ENCODE data around the gene MATK.

The MATK gene

DNA sequence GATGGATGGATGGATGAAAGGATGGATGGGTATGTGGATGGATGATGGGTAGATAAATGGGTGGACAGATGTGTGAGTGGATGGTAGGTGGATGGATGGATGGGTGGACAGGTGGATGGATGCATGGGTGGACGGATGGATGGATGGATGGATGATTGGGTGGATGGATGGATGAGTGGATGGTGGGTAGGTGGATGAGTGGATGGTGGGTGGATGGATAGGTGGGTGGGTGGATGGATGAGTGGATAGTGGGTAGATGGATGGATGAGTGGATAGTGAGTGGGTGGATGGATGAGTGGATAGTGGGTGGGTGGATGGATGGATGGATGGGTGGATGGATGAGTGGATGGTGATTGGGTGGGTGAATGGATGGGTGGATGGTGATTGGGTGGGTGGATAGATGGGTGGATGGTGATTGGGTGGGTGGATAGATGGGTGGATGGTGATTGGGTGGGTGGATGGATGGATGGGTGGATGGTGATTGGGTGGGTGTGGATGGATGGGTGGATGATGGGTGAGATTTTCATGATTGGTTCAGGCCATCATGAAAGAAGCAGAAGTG, 9.6 kb downstream of the MATK start:
- no peak overlapping the region for H3K23ac ChIP-seq (ENCODE audit: low read depth, low read length, poor library complexity)
- no CpG with 5 or more reads among the region's 1 CpG for WGBS, 2 donors (ENCODE audit: extremely low coverage in 2 of 2, insufficient read length in 2 of 2, insufficient replicate concordance in 1 of 2)
- H2BK15ac ChIP-seq (ENCODE audit: low read length): no peak overlapping the region
- H4K8ac ChIP-seq (ENCODE audit: low read depth, low read length): no peak overlapping the region
- no peak for DNase-seq (ENCODE audit: low spot score)
- no peaks in the 10 kb centered on the region for H3K79me1 ChIP-seq (ENCODE audit: low read depth, low read length)
- no peaks in the 10 kb centered on the region for H3K36me3 ChIP-seq (replicated peaks in 1 of 2; ENCODE audit: control insufficient read depth in 2 of 2, insufficient read depth in 2 of 2, low read length in 2 of 2)
- no peak overlapping the region for H3K4me3 ChIP-seq (ENCODE audit: low read length in 2 of 2)
- peaks cover 0 to 4% of the 10 kb centered on the region in 2 donors for H3K4me1 ChIP-seq (ENCODE audit: control insufficient read depth in 2 of 2, insufficient read depth in 1 of 2, low read depth in 1 of 2, low read length in 2 of 2)
- H3K27ac ChIP-seq (replicated peaks; ENCODE audit: low read length): no peak overlapping the region
- H4K91ac ChIP-seq (ENCODE audit: low read depth, low read length, poor library complexity): no peak overlapping the region
- H2BK5ac ChIP-seq (ENCODE audit: low read length): no peak overlapping the region
- no peak overlapping the region for H2AK5ac ChIP-seq (ENCODE audit: low read depth, low read length)
- H2BK120ac ChIP-seq (ENCODE audit: low read depth, low read length): no peak overlapping the region
- no peak overlapping the region for H3K14ac ChIP-seq (ENCODE audit: low read length)
- no peak overlapping the region for H3K9ac ChIP-seq (ENCODE audit: low read depth, low read length, poor library complexity)
- H3K18ac ChIP-seq (ENCODE audit: low read length): no peak overlapping the region
- peaks cover 5 to 6% of the 10 kb centered on the region in 2 donors for H3K9me3 ChIP-seq (replicated peaks in 1 of 2; ENCODE audit: control insufficient read depth in 2 of 2, insufficient read depth in 1 of 2, low read depth in 1 of 2, low read length in 2 of 2)
- no peak overlapping the region for H3K4me2 ChIP-seq (ENCODE audit: insufficient read depth, low read length, poor library complexity, severe bottlenecking)
- no peak overlapping the region for H2AFZ ChIP-seq (ENCODE audit: low read length)
- H3K4ac ChIP-seq (ENCODE audit: low read length): no peak overlapping the region
- peaks cover 0 to 5% (median 0%) of the 10 kb centered on the region in 3 experiments for H3K27me3 ChIP-seq (ENCODE audit: control insufficient read depth in 3 of 3, insufficient read depth in 3 of 3, low read depth in 1 of 3, low read length in 3 of 3)
- no peak overlapping the region for H2BK12ac ChIP-seq (ENCODE audit: low read length)

DNA sequence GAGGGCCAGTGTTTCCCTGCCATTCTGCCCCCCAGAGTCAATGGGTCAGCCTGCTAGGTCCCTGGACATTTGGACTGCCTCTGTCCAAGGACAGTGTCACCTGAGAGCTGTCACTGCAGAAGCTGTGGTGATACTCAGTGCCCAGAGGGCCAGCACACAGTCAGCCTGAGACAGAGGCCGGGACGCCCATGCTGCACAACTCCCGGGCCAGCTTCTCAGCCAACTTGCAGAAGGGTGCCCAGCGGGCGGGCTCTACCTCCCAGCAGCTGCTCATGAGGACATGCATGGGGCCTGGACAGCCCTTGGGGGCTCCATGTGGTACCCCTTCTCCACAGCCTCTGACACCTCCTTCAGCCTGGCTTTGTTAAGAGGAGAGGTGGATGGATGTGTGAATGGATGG, 10.3 kb downstream of the MATK start:
- no CpG with 5 or more reads among the region's 5 CpGs for WGBS, 2 donors (ENCODE audit: extremely low coverage in 2 of 2, insufficient read length in 2 of 2, insufficient replicate concordance in 1 of 2)
- peak overlapping the region; percentile 72 for H3K14ac ChIP-seq (ENCODE audit: low read length)

DNA sequence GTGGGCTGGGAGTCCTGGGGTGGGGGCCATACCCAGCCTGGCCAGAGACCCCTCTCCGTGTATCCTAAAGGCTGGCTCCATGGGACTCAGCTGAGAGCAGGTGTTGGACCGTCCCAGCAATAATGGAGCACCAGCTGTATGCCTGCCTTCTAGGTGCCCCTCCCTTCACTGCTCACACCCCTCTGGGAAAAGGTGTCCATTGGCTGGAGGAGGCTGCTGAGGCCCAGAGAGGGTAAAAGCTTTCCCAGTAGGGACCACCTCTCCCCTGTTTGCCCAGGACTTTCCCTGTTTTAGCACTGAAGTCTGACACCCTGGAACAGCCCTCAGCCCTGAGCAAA, 10.8 kb downstream of the MATK start:
- Histone ChIP-seq H3K4ac (ENCODE audit: low read length) (no peak overlapping the region), H4K91ac (ENCODE audit: low read depth, low read length, poor library complexity) (no peak overlapping the region), H4K8ac (ENCODE audit: low read depth, low read length) (no peak overlapping the region), H3K18ac (ENCODE audit: low read length) (peak overlapping the region; percentile 57), H3K27ac (replicated peaks; ENCODE audit: low read length) (no peak overlapping the region), H3K79me1 (ENCODE audit: low read depth, low read length) (no peaks in the 10 kb centered on the region), H3K4me3 (ENCODE audit: low read length in 2 of 2) (no peak overlapping the region), H2AK5ac (ENCODE audit: low read depth, low read length) (peak overlapping the region; percentile 80), H3K27me3 (ENCODE audit: control insufficient read depth in 3 of 3, insufficient read depth in 3 of 3, low read depth in 1 of 3, low read length in 3 of 3) (peaks cover 0 to 5% (median 0%) of the 10 kb centered on the region in 3 experiments), H2BK15ac (ENCODE audit: low read length) (no peak overlapping the region), H2AFZ (ENCODE audit: low read length) (no peak overlapping the region), H3K9me3 (replicated peaks in 1 of 2; ENCODE audit: control insufficient read depth in 2 of 2, insufficient read depth in 1 of 2, low read depth in 1 of 2, low read length in 2 of 2) (no peaks in the 10 kb centered on the region), H3K9ac (ENCODE audit: low read depth, low read length, poor library complexity) (no peak overlapping the region), H3K4me1 (ENCODE audit: control insufficient read depth in 2 of 2, insufficient read depth in 1 of 2, low read depth in 1 of 2, low read length in 2 of 2) (peaks cover 0 to 11% of the 10 kb centered on the region in 2 donors), H2BK120ac (ENCODE audit: low read depth, low read length) (peak overlapping the region; percentile 10), H2BK12ac (ENCODE audit: low read length) (no peak overlapping the region), H3K23ac (ENCODE audit: low read depth, low read length, poor library complexity) (peak overlapping the region; percentile 39), H3K14ac (ENCODE audit: low read length) (peak overlapping the region; percentile 72), H2BK5ac (ENCODE audit: low read length) (no peak overlapping the region), H3K4me2 (ENCODE audit: insufficient read depth, low read length, poor library complexity, severe bottlenecking) (no peak overlapping the region), H3K36me3 (replicated peaks in 1 of 2; ENCODE audit: control insufficient read depth in 2 of 2, insufficient read depth in 2 of 2, low read length in 2 of 2) (no peaks in the 10 kb centered on the region)
- no peak for DNase-seq (ENCODE audit: low spot score)
- WGBS, 2 donors (ENCODE audit: extremely low coverage in 2 of 2, insufficient read length in 2 of 2, insufficient replicate concordance in 1 of 2): no CpG with 5 or more reads among the region's 2 CpGs

More for the DNA sequence above, 10.3 kb downstream of the MATK start:
- Histone ChIP-seq H2AFZ (ENCODE audit: low read length) (no peak overlapping the region), H3K36me3 (replicated peaks in 1 of 2; ENCODE audit: control insufficient read depth in 2 of 2, insufficient read depth in 2 of 2, low read length in 2 of 2) (no peaks in the 10 kb centered on the region), H2BK5ac (ENCODE audit: low read length) (no peak overlapping the region), H3K4me2 (ENCODE audit: insufficient read depth, low read length, poor library complexity, severe bottlenecking) (no peak overlapping the region), H2BK15ac (ENCODE audit: low read length) (peak overlapping the region; percentile 97), H2BK120ac (ENCODE audit: low read depth, low read length) (peak overlapping the region; percentile 10), H3K9ac (ENCODE audit: low read depth, low read length, poor library complexity) (no peak overlapping the region), H3K23ac (ENCODE audit: low read depth, low read length, poor library complexity) (peak overlapping the region; percentile 39), H3K9me3 (replicated peaks in 1 of 2; ENCODE audit: control insufficient read depth in 2 of 2, insufficient read depth in 1 of 2, low read depth in 1 of 2, low read length in 2 of 2) (peaks cover 0 to 1% of the 10 kb centered on the region in 2 donors), H3K4me1 (ENCODE audit: control insufficient read depth in 2 of 2, insufficient read depth in 1 of 2, low read depth in 1 of 2, low read length in 2 of 2) (peaks cover 0 to 11% of the 10 kb centered on the region in 2 donors), H3K79me1 (ENCODE audit: low read depth, low read length) (no peaks in the 10 kb centered on the region), H3K27ac (replicated peaks; ENCODE audit: low read length) (no peak overlapping the region), H2AK5ac (ENCODE audit: low read depth, low read length) (peak overlapping the region; percentile 80), H3K4ac (ENCODE audit: low read length) (no peak overlapping the region), H2BK12ac (ENCODE audit: low read length) (no peak overlapping the region), H4K91ac (ENCODE audit: low read depth, low read length, poor library complexity) (peak overlapping the region; percentile 46), H4K8ac (ENCODE audit: low read depth, low read length) (no peak overlapping the region), H3K18ac (ENCODE audit: low read length) (peak overlapping the region; percentile 57), H3K27me3 (ENCODE audit: control insufficient read depth in 3 of 3, insufficient read depth in 3 of 3, low read depth in 1 of 3, low read length in 3 of 3) (peaks cover 0 to 5% (median 0%) of the 10 kb centered on the region in 3 experiments), H3K4me3 (ENCODE audit: low read length in 2 of 2) (no peak overlapping the region)
- DNase-seq (ENCODE audit: low spot score): no peak

DNA sequence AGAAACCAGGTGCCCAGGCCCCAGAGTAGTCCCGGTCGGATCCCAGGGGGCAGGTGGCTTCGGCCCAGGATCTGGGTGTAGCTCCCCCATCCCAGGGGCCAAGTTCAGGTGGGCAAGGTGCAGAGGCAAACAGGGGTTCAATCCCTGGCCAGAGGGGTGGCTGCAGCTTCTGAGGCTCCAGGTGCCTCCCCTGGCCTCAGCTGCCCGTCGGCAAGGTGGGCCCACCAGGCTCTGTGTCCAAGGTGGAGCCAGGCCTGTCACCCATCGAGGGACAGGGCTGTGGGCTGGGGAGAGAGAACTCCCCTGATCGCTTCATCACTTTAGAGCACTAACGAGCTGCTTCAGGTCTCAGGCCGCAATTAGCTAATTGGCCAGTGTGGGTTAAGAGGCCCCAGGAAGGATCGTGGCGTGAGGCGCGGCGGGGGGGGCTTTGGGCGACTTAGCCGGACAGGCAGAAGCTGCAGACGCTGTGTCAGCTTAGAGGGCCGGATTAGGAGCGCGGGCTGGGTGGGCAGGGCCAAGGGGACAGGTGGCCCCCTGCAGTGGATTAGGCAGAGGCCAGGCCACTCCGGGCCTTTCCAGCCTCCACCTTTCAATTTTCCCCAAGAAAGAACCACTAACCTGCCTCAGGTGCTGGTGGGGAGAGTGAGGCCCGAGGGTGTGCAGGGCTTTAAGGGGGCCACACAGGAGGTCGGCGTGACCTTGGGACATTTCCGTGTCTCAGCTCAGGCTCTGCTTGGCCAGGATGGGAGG, 11.4 kb downstream of the MATK start:
- H3K4me2 ChIP-seq (ENCODE audit: insufficient read depth, low read length, poor library complexity, severe bottlenecking): no peak overlapping the region
- H3K79me1 ChIP-seq (ENCODE audit: low read depth, low read length): no peaks in the 10 kb centered on the region
- H3K4ac ChIP-seq (ENCODE audit: low read length): peak overlapping the region; percentile 45
- H3K23ac ChIP-seq (ENCODE audit: low read depth, low read length, poor library complexity): no peak overlapping the region
- H3K36me3 ChIP-seq (replicated peaks in 1 of 2; ENCODE audit: control insufficient read depth in 2 of 2, insufficient read depth in 2 of 2, low read length in 2 of 2): no peaks in the 10 kb centered on the region
- H2AK5ac ChIP-seq (ENCODE audit: low read depth, low read length): peak overlapping the region; percentile 87
- H3K4me1 ChIP-seq (ENCODE audit: control insufficient read depth in 2 of 2, insufficient read depth in 1 of 2, low read depth in 1 of 2, low read length in 2 of 2): peaks cover 0 to 11% of the 10 kb centered on the region in 2 donors
- no peak overlapping the region for H2AFZ ChIP-seq (ENCODE audit: low read length)
- no peak overlapping the region for H3K14ac ChIP-seq (ENCODE audit: low read length)
- H3K18ac ChIP-seq (ENCODE audit: low read length): peak overlapping the region; percentile 84
- no peak overlapping the region for H4K91ac ChIP-seq (ENCODE audit: low read depth, low read length, poor library complexity)
- H2BK5ac ChIP-seq (ENCODE audit: low read length): no peak overlapping the region
- DNase-seq (ENCODE audit: low spot score): no peak
- no peak overlapping the region for H2BK12ac ChIP-seq (ENCODE audit: low read length)
- no CpG with 5 or more reads among the region's 25 CpGs for WGBS, 2 donors (ENCODE audit: extremely low coverage in 2 of 2, insufficient read length in 2 of 2, insufficient replicate concordance in 1 of 2)
- H3K9ac ChIP-seq (ENCODE audit: low read depth, low read length, poor library complexity): peak overlapping the region; percentile 32
- peaks cover 0 to 5% (median 0%) of the 10 kb centered on the region in 3 experiments for H3K27me3 ChIP-seq (ENCODE audit: control insufficient read depth in 3 of 3, insufficient read depth in 3 of 3, low read depth in 1 of 3, low read length in 3 of 3)
- H3K27ac ChIP-seq (replicated peaks; ENCODE audit: low read length): no peak overlapping the region
- H2BK15ac ChIP-seq (ENCODE audit: low read length): peak overlapping the region; percentile 62
- H3K4me3 ChIP-seq (ENCODE audit: low read length in 2 of 2): no peak overlapping the region
- H2BK120ac ChIP-seq (ENCODE audit: low read depth, low read length): no peak overlapping the region
- no peaks in the 10 kb centered on the region for H3K9me3 ChIP-seq (replicated peaks in 1 of 2; ENCODE audit: control insufficient read depth in 2 of 2, insufficient read depth in 1 of 2, low read depth in 1 of 2, low read length in 2 of 2)
- no peak overlapping the region for H4K8ac ChIP-seq (ENCODE audit: low read depth, low read length)

Data from neuronal stem cell (in vitro differentiated cells).